ENCODE results near the gene EMILIN3. TPM values are rescaled to one million over a fixed set of nuclear protein-coding genes. Genes with fewer than 3 reads are reported as not detected.
A peak's percentile ranks its signal among the peaks of the same experiment; 100 is the strongest.

Gene EMILIN3
- total and polyA plus RNA-seq, 2 of the 4 experiments (the other 2 are of a cell fraction), result under 0.01 to 0.07 TPM

DNA sequence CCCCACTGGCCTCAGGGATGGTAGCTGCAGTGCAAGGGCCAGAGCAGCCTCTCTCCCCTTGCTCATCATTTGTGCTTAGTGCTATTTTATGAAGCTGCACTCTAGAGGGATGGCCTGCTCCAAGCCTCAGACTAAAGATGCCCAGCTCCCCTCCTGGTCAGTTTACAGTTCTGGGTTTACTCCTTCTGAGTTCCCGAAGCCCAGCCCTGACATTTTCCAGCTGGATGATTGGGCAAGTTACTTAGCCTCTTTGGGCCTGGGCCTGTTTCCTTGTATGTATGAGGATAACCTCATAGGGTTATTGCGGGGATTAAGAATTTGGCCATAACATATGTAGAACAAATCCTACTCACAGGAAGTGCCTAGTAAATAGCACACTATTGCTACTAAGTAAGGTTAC lies 31.8 kb upstream of the EMILIN3 start:
- no peaks in the 10 kb centered on the region for H3K9me3 ChIP-seq (ENCODE audit: control insufficient read depth, insufficient read depth, low read length)
- in situ Hi-C loops (cut with MboI; ENCODE audit: low sequenced_read_pairs) (no loop called here), intact Hi-C loops (cut with micrococcal nuclease) (loop anchor here (5.0 kb wide), 1 partner anchor 226 kb away; no protein-coding TSS in a partner anchor), dilution Hi-C loops (cut with HindIII; ENCODE audit: low sequenced_read_pairs, unreplicated experiment) (no loop called here)
- peak overlapping the region; percentile 24; the same call in 1 of the 2 replicates for H2BK120ac ChIP-seq (ENCODE audit: low read depth, low read length)
- H3K56ac ChIP-seq (ENCODE audit: extremely low read depth, insufficient read depth, low read length), result no peak overlapping the region
- peaks cover 4% of the 10 kb centered on the region for H3K36me3 ChIP-seq (ENCODE audit: control insufficient read depth, insufficient read depth, low read length)
- no peak overlapping the region for H2BK20ac ChIP-seq (ENCODE audit: low read depth, low read length)
- peak; percentile 64 for DNase-seq
- H3K23ac ChIP-seq (ENCODE audit: low read depth, low read length), result no peak overlapping the region
- H2BK15ac ChIP-seq (ENCODE audit: low read depth, low read length), result 0 out of 3 replicates have a peak overlapping the region, but pooled peaks have one; percentile 7
- ATAC-seq (ENCODE audit: low read depth), result peak; percentile 86
- H3K4me2 ChIP-seq (ENCODE audit: low read depth, low read length), result no peak overlapping the region; the same call in 1 of the 2 replicates
- peaks cover 9% of the 10 kb centered on the region; the same call in 1 of the 2 replicates for H3K4me1 ChIP-seq (ENCODE audit: control insufficient read depth, insufficient read depth, low read length)
- no peak overlapping the region; the same call in 1 of the 2 replicates for H3K9ac ChIP-seq (ENCODE audit: low read depth, low read length)
- TF ChIP-seq, protein P1, sequence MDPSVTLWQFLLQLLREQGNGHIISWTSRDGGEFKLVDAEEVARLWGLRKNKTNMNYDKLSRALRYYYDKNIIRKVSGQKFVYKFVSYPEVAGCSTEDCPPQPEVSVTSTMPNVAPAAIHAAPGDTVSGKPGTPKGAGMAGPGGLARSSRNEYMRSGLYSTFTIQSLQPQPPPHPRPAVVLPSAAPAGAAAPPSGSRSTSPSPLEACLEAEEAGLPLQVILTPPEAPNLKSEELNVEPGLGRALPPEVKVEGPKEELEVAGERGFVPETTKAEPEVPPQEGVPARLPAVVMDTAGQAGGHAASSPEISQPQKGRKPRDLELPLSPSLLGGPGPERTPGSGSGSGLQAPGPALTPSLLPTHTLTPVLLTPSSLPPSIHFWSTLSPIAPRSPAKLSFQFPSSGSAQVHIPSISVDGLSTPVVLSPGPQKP (IDR thresholded peaks at IDR 0.05; ENCODE audit: borderline replicate concordance, low read depth, low read length), result no peak
- no peak for TF ChIP-seq NFE2L2 (IDR thresholded peaks at IDR 0.05; ENCODE audit: low read depth, low read length)
- no peak for TF ChIP-seq SMC3 (IDR thresholded peaks at IDR 0.05; ENCODE audit: low read depth, low read length)
- TF ChIP-seq MAFK (IDR thresholded peaks at IDR 0.05; ENCODE audit: low read depth, low read length), result no peak
- TF ChIP-seq RFX5 (IDR thresholded peaks at IDR 0.05; ENCODE audit: low read depth, low read length), result no peak
- TF ChIP-seq BHLHE40 (IDR thresholded peaks at IDR 0.05; ENCODE audit: low read depth, low read length), result no peak
- TF ChIP-seq RCOR1 (IDR thresholded peaks at IDR 0.05; ENCODE audit: insufficient replicate concordance, low read length), result no peak
- no peak for TF ChIP-seq POLR2A (IDR thresholded peaks at IDR 0.05; ENCODE audit: low read depth, low read length)
- TF ChIP-seq MAZ (IDR thresholded peaks at IDR 0.05; ENCODE audit: borderline replicate concordance, low read depth, low read length), result no peak
- no peak for TF ChIP-seq USF2 (IDR thresholded peaks at IDR 0.05; ENCODE audit: low read depth, low read length)
- no peak for TF ChIP-seq RAD21 (IDR thresholded peaks at IDR 0.05; ENCODE audit: low read length)
- TF ChIP-seq MXI1 (IDR thresholded peaks at IDR 0.05; ENCODE audit: borderline replicate concordance, low read depth, low read length), result no peak
- no peak for TF ChIP-seq CEBPB (IDR thresholded peaks at IDR 0.05; ENCODE audit: low read depth, low read length)
- TF ChIP-seq, protein P2, sequence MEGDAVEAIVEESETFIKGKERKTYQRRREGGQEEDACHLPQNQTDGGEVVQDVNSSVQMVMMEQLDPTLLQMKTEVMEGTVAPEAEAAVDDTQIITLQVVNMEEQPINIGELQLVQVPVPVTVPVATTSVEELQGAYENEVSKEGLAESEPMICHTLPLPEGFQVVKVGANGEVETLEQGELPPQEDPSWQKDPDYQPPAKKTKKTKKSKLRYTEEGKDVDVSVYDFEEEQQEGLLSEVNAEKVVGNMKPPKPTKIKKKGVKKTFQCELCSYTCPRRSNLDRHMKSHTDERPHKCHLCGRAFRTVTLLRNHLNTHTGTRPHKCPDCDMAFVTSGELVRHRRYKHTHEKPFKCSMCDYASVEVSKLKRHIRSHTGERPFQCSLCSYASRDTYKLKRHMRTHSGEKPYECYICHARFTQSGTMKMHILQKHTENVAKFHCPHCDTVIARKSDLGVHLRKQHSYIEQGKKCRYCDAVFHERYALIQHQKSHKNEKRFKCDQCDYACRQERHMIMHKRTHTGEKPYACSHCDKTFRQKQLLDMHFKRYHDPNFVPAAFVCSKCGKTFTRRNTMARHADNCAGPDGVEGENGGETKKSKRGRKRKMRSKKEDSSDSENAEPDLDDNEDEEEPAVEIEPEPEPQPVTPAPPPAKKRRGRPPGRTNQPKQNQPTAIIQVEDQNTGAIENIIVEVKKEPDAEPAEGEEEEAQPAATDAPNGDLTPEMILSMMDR (conservative IDR thresholded peaks at IDR 0.05; ENCODE audit: low read depth, low read length), result no peak
- TF ChIP-seq FOS (IDR thresholded peaks at IDR 0.05; ENCODE audit: low read depth, low read length), result no peak
- TF ChIP-seq CHD1 (IDR thresholded peaks at IDR 0.05; ENCODE audit: low read depth, low read length), result no peak
- H3K27me3 ChIP-seq (ENCODE audit: control insufficient read depth, insufficient read depth, low read length), result no peaks in the 10 kb centered on the region
- WGBS, 2 experiments (ENCODE audit: extremely low coverage in 2 of 2, insufficient read length in 1 of 2), result no CpG with 5 or more reads among the region's 2 CpGs
- no peak overlapping the region for H3K4me3 ChIP-seq (ENCODE audit: insufficient read depth, low read depth, low read length)
- H4K20me1 ChIP-seq (ENCODE audit: insufficient read depth, low read length), result no peaks in the 10 kb centered on the region
- no peak overlapping the region for H2AK9ac ChIP-seq (replicated peaks; ENCODE audit: low read depth, low read length, poor library complexity)
- POLR2A ChIA-PET (ENCODE audit: unreplicated experiment), result no interaction called here
- peak overlapping the region; percentile 2; the same call in 1 of the 2 replicates for H3K4ac ChIP-seq (ENCODE audit: low read depth, low read length)
- no peak overlapping the region for H2AFZ ChIP-seq (replicated peaks; ENCODE audit: low read length, poor library complexity)
- H3K18ac ChIP-seq (ENCODE audit: low read depth, low read length), result peak overlapping the region; percentile 7; the same call in 1 of the 2 replicates
- no peak overlapping the region for H2BK5ac ChIP-seq (ENCODE audit: low read depth, low read length, poor library complexity, severe bottlenecking)
- H3K79me1 ChIP-seq (ENCODE audit: low read depth in 1 of 2, low read length in 2 of 2), result no peaks in the 10 kb centered on the region
- no peak overlapping the region; the same call in 1 of the 2 replicates for H4K5ac ChIP-seq (ENCODE audit: low read depth, low read length)
- H4K91ac ChIP-seq (ENCODE audit: insufficient read depth, low read depth, low read length), result no peak overlapping the region
- peak overlapping the region; percentile 74; the same call in 1 of the 2 replicates for H3K27ac ChIP-seq (ENCODE audit: insufficient read depth, low read length)
- H4K8ac ChIP-seq (ENCODE audit: low read depth in 2 of 2, low read length in 2 of 2), result no peak overlapping the region
- CTCF ChIA-PET, result interaction anchor here (0.6 to 1.1 kb wide), 3 partner anchors 13 to 167 kb away, joined by 3 to 4 read pairs (median 4); no protein-coding TSS in a partner anchor
- 0 out of 2 replicates have a peak overlapping the region, but pooled peaks have one; percentile 13 for H2AK5ac ChIP-seq (ENCODE audit: low read depth, low read length)
- peak overlapping the region; percentile 48; the same call in 1 of the 2 replicates for H3K14ac ChIP-seq (replicated peaks; ENCODE audit: low read depth, low read length)
- peaks cover 10% of the 10 kb centered on the region for H3K9me1 ChIP-seq (ENCODE audit: insufficient read depth, low read length)
- BruUV-seq (replicated peaks), result no TSS peak

All from IMR-90 (cell line).